NCI-H748 (cell line): ENCODE measurements around the gene PLA2R1.

ENCODE experiments used
- DNase-seq: peaks from one replicate; lab custom pipeline; 2025; ENCODE audit not compliant: unreplicated experiment; lab: John Stamatoyannopoulos, UW

Gene PLA2R1

DNA sequence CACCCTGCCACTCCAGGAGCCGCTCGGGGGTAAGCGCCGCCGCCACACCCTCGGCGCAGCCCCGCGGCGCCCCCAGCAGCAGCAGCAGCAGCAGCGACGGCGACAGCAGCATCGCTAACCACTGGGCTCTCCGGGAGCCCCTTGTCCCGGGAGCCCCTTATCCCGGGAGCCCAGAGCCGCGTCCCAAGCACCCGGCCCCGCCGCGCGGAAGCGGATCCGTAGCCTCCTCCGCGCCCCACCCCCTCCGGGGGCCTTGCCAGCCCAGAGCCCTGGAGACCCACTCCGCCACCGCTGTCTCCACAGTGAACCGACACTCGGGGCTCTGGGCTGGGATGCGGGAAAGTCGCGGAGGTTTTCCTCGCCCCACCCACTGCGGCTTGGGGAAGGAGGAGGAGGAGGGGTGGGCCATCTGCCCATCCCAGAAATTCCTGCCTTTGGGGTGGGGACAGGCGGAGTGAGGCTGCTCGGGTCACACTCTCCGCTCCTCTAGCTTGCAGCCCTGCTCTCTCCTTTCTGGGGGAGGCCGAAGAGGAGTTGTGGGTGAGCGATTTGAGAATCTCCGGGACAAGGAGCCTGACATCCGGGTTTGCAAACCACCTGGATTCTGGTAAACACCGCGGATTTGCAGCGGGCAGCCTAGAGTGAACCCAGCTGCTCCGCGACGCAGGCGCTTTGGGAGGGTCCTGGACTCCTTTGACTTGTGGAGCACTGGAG, at the start of gene PLA2R1:
Gene PLA2R1 (minus strand): TSS at position 324 of the 714 bp plus-strand sequence. CDS start 212 bp downstream, at position 112.
- peak; percentile 55 for DNase-seq

DNA sequence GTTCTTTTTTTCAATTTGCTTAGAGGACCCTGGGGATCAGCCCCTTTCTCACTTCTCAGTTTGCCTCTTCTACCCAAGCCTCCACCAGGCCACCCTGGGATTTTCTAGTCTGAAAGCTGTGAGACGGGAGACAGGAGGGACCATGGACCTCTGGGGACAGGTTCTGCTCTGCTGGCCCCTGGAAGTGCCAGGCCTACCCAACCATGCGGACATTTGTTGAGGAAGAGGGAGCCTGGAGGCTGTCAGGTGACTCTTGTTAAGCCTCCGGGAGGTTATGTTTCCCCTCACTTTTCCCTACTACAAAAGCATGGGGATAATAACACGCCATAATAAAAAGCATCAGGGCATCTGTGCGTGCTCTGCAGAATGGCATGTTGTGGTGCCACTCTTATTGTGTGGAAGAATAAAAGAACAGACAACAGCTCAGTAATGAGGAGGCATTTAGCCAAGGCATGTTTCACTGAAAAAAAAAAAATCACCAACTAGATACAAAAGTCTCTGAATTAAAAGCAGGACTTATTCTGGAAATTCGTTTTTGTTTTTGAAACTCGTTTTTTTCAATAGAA, 48.3 kb upstream of the PLA2R1 start:
- peak; percentile 34 for DNase-seq

DNA sequence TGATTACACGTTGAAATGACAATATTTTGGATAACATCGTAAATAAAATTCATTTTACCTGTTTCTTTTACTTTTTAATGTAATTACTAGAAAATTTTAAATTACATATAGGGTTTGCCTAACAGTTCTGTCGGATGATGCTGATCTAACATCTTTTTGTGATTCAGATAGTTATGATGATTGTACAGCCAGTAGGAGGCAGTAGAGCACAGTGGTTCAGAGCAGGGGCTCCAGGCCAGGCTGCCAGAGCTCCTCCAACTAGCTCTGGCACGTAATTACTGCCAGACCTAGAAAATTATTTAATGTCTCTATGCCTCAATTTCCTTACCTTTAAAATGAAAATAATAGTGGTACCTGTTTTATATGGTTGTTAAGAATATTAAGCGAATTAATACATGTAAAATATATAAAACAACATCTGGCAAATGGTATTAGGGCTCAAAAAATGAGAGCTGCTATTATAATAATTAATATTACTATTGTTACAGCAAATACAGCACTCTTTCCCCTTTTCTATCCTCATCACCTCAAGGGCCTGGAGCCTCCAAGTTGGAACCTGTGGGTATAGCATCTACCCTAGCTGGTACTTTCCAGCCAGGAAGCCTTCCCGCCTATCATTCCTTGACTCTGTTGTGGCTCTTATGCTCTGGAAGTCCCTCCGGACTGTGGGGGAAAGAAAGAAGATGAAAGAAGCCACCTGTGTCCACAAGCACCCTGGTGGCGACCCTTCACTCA, 47.7 kb upstream of the PLA2R1 start:
- DNase-seq: peak; percentile 76

- DNase-seq: no peak
Observed at GRCh38 chr2:160109243-160109642, 46.8 kb upstream of the PLA2R1 start.

- no peak for DNase-seq
Observed at GRCh38 chr2:160108646-160109045, 46.2 kb upstream of the PLA2R1 start.

DNA sequence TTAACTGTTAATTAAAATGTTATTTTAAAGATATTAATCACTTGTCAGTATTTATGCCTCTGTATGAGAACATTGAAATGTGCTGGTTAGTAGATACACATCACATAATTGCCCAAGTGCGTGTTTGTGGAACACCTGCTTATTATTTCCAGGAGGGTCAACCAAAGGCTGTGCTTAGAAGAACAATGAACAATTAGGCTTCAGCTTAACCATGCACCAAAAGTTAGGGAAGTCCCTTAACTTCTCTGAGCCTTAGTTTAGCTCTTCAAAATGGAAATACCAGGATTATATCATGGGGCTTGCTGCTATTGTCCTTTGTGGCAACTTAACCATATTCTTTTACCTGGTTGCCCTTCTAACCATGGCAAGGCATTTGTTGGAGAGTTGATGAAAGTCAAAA, 43.0 kb upstream of the PLA2R1 start:
- peak; percentile 38 for DNase-seq

DNA sequence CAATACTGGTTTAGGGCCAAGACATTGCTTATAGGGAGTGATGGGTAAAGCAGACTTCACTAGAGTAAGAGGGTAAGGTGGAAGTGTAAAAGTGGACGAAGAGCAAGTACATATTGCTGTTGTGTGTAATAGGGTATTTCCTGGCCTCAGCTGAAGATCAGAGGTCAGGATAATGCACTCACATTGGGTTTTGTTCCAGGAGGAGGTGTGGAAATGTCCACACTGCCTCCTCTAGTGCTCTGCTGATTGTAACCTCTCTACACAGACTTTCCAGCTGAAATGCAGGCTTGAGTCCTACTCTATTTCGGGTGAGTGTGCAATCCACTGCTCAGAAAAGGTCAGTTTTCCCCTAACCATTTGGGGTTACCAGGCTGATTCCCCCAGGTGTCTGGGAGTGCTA, 41.7 kb upstream of the PLA2R1 start:
- no peak for DNase-seq

DNA sequence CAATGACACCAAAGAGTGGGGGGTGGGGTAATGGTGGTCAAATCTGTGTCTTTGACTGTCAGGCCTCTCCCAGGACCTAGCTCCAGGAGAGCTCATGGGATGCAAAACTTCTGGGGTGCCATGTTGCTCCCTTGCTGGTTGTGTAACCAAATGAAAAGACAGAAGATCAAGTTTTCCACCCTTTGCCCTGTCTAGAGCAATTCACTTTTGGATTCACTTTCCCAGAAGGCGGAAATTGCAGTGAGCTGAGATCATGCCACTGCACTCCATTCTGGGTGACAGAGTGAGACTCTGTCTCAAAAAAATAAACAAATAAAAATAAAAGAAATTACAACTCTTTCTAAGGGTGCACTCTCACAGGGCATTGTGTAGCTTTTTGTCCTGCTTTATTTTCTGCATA, 34.9 kb upstream of the PLA2R1 start:
- DNase-seq: no peak

DNA sequence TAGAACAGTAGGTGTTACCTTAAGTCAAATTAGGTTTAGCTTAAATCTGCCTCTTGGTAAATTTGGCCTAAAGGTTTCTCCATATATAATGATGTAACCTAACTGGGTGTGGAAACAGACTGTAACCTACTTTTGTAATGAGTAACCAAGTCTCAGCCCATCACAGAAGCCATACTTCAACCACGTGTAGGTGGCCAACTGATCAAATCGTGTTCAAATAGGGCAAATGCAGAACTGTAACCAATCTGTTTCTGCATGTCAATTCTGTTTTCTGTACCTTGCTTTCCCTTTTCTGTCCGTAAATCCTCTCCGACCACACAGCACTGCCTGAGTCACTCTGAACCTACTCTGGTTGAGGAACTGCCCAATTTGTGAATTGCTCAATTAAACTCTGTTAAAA, 34.0 kb upstream of the PLA2R1 start:
- DNase-seq: no peak

- no peak for DNase-seq
Observed at GRCh38 chr2:160092445-160092844, 30.0 kb upstream of the PLA2R1 start.

GRCh38 chr2:160091381-160091780, 29.0 kb upstream of the PLA2R1 start:
- no peak for DNase-seq

- peak; percentile 23 for DNase-seq
Observed at GRCh38 chr2:160087854-160088745, 25.7 kb upstream of the PLA2R1 start.

DNA sequence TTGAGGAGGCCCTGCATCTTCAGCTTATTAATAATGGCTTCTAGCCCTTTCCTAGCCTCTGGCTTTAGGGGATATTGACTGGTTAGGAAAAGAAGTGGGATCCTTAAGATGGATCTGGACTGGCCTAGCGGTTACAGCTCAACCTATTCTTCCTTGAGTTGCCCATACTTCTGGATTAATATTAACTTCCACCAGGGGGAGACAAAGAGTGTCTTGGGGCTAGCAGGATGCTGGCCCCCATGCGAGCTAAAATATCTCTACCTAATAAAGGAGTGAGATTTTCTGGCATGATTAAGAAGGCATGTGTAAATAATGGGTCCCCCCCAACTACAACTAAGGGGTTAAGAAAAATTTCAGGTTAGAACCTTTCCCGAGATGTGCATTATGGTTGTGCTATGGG, 23.2 kb upstream of the PLA2R1 start:
- no peak for DNase-seq

GRCh38 chr2:160077912-160078810, 15.7 kb upstream of the PLA2R1 start:
- DNase-seq: no peak

DNA sequence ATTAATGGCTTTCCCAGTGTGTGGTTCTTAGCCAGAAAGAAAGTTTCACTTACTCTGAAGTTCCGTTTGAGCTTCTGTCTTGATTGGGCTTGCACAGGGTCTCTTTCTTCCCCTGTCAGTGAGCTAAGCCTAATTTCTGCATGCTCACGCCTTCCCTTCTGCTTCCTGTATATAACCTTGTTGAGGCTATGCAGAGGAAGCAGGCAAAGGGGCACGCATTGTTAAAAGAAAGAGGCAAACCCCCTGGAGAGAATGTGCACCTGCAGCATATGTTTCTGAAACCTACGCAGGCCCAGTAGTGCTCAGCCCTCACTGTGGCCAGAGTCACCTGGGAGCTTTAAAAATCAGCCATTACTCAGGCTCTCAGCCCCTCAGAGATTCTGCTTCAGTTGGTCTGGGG, 14.5 kb upstream of the PLA2R1 start:
- DNase-seq: no peak

GRCh38 chr2:160076241-160076640, 13.8 kb upstream of the PLA2R1 start:
- no peak for DNase-seq

GRCh38 chr2:160075171-160075570, 12.8 kb upstream of the PLA2R1 start:
- no peak for DNase-seq

- no peak for DNase-seq
Observed at GRCh38 chr2:160073284-160073888, 11.0 kb upstream of the PLA2R1 start.

- no peak for DNase-seq
Observed at GRCh38 chr2:160068906-160069305, 6.5 kb upstream of the PLA2R1 start.

DNA sequence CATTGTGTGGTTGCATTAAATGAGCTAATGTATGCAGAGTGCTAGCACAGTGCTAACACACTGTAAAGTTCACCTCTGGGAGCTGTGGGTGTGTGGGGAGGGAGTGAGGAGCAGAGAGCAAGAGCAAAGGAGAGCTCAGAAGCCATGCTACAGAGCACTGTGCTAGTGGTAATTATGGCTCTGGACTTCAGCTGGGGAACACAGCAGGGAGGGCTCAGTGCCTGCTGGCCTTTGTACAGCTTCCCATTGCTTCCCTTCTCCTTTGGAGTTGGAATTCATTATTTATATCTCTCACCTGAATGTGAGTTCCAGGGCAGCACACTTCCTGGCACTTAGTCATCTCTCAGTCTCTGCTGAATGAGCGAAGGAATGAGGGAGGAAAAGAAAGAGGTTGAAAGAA, 2.5 kb upstream of the PLA2R1 start:
- DNase-seq: no peak
